Stomach (tissue), 4 donors: ENCODE measurements around the gene CD101.

Experiments used
- EP300 ChIP-seq: sonication (generic); formaldehyde crosslinking; IDR thresholded peaks from one replicate; pipeline ENCODE4 v1.6.1; 2017; ENCODE audit warnings: antibody characterized with exemption
- POLR2A ChIP-seq, 4 donors: fragments of 450-650 bp; IDR thresholded peaks; one replicate each; pipeline ENCODE4 v1.6.1; 2016; ENCODE audit warnings: antibody characterized with exemption in 4 of 4, control low read depth in 2 of 4, mild to moderate bottlenecking in 1 of 4, moderate library complexity in 1 of 4
- POLR2AphosphoS5 ChIP-seq, 3 donors: sonication (generic); formaldehyde crosslinking; IDR thresholded peaks; one replicate each; pipeline ENCODE4 v1.6.1; 2016; ENCODE audit warnings: antibody characterized with exemption in 3 of 3
- TF ChIP-seq, protein P1 (sequence below), 7 experiments: fragments of 450-650 bp in 4 of 7; fragments of 200-600 bp in 3 of 7; sonication (generic) in 3 of 7; IDR thresholded peaks; one replicate each; pipeline ENCODE4 v1.5.1; 2016 to 2019; ENCODE audit warnings: antibody characterized with exemption in 7 of 7, control low read depth in 2 of 7, mild to moderate bottlenecking in 1 of 7

DNA sequence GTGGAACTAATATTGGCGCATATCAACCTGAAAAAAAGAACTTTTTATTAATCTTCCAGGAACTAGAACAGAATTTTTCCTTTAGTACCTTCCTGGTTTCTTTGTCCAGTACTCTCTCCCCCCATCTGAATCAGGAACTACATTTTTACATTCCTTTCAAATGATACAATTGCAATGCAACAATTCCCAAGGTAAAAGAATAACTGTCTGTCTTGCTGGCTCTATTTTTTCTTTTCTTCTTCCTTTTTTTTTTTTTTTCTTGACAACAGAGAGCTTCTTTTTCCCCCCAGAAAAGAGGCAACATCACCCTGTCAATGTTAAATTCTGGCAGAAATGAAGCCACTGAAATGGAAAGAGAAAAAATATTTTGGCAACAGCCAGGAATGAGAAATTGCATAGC is 4.5 kb upstream of the CD101 start:
- TF ChIP-seq, protein P1, sequence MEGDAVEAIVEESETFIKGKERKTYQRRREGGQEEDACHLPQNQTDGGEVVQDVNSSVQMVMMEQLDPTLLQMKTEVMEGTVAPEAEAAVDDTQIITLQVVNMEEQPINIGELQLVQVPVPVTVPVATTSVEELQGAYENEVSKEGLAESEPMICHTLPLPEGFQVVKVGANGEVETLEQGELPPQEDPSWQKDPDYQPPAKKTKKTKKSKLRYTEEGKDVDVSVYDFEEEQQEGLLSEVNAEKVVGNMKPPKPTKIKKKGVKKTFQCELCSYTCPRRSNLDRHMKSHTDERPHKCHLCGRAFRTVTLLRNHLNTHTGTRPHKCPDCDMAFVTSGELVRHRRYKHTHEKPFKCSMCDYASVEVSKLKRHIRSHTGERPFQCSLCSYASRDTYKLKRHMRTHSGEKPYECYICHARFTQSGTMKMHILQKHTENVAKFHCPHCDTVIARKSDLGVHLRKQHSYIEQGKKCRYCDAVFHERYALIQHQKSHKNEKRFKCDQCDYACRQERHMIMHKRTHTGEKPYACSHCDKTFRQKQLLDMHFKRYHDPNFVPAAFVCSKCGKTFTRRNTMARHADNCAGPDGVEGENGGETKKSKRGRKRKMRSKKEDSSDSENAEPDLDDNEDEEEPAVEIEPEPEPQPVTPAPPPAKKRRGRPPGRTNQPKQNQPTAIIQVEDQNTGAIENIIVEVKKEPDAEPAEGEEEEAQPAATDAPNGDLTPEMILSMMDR (IDR thresholded peaks at IDR 0.05): no peak
- TF ChIP-seq POLR2AphosphoS5 (IDR thresholded peaks at IDR 0.05) (no peak), POLR2A (IDR thresholded peaks at IDR 0.05) (no peak), EP300 (no peak)
